ENCODE measurements around the gene SAFB.
"Not testable (repeated sequence)": the region's sequence is repeated elsewhere in the genome, so short reads cannot be mapped to it uniquely, and the experiment has no call there.

Gene SAFB

DNA sequence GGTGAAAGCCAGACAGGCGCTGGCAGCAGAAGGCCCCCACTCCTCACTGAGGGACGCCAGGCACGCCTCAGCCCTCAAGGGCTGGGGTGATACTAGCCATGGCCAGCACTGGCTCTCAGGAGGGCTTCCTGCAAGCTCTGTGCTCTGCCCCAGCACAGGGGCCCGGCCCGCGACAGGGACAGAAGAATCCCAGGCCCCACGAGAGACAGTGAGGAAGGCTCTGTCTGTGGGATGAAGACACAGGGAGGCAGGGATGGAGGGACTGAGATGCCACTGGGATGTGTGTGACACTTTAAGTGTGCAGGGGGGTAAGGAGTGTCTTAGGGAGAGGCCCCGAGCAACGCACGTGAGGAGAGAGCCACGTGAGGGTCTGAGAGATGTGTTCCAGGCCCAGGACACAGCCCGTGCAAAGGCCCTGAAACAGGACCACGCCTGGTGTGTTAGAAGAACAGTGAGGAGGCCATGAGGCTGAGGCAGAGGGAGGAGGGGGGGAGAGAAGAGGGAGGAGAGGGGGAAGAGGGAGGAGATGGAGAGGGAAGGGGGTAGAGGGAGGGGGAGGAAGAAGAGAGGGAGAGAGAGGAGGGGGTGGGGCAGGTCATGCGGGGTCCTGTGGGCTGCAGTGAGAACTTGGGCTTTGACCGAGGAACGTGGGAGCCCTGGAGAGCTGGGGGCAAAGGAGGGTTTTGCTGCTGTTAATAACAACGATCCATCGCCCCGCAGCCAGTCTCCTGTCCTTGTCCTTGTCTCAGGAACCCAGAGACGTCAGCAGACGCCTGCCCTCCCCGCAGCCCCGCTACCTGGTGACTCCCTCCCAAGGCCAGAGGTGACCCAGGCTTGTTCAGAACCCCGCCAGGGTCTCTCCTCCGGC is 74.4 kb downstream of the SAFB start:
- DNase-seq (ENCODE audit: low read depth), result no peak

DNA sequence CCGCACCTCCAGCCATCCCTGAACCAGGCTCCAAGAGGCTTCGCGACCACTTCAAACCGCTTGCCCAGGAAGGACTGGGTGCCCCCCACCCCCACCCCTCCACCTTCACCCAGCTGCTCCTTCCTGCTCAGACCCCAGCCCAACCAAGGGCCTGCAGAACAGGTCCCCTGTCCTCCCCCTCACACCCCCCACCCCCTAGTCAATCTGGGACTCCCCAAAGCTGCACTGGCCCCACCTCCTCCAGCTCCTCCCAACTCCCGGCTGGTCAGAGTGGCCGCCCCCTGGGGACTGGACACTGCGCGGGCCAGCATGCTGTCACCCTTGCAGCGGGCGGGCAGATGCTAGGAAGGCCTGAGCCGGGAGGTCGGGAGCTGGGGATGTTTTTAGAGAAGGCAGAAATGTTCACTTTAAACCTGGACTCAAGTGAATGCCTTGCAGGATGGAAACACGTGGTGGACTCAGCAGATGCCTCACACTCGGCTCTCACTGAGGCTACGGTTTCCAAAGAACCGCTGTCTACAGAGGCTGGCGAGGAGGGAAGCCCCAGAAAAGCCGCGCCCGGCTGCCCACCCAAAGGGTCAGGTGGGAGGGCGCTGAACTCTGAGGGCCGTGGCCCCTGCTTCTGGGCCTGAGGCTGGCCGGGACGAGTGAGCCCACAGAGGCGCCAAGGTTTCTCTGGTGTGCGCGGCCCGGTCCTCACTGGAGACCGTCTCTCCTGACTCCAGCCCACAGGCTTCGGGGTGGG is 75.2 kb downstream of the SAFB start:
- DNase-seq (ENCODE audit: low read depth), result no peak

DNA sequence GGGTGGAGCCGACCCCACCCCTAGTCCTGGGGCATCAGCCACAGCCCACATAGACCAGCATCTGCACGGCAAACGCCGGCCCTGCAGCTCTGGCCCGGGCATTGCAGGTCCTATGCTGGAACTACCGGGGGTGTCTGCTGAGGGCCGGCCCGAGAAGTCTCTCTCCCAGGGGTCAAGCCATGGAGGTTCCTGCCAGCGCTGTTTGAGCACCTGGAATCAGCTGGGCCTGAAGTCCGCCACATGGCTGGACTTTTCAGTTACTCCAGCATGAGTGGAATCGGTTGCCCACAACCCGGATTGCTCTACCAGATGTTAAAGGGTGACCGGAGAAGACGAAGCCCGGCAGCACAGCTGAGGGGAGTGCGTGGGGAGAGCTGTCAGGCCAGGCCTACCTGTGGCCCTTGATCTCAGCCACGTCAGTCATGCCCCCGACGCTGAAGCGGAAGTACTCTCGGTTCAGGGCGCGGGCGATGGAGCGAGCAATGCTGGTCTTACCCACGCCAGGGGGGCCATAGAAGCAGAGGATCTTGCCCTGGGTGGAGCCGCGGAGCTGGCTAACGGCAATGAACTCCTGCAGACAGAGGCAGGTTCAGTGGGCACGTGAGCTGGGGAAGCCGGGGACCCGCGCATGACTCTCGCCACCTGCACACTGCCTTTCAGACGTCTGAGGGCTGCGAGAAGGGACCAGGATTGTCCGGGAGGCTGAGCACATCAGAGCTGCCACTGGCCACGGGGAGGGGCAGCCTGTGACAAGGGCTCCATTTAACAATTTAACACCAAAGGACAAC is 75.9 kb downstream of the SAFB start:
- DNase-seq (ENCODE audit: low read depth), result no peak

DNA sequence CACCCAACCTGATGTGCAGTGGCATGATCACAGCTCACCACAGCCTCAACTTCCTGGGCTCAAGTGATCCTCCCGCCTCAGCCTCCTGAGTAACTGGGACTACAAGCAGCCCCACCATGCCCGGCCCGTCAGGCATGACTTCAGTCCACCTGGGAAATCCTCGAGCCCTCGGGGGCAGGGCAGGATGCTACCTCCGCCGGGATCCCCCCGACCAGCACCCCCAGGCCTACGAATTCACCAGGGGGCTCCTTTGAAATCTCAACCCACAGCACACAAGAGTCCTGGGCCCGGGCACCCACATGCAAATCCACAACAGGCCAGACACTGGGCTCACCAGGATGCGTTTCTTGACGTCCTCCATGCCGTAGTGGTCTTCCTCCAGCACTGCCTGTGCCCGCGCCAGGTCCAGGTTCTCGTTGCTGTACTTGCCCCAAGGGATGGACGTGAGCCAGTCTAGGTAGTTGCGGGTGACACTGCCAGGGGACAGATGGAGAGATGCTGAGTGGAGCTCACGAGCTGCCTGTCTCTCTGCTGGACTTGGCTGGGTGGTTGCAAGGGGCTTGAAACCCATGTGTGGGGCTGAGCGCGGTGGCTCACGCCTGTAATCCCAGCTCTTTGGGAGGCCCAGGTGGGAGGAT is 77.7 kb downstream of the SAFB start:
- DNase-seq (ENCODE audit: low read depth), result no peak

DNA sequence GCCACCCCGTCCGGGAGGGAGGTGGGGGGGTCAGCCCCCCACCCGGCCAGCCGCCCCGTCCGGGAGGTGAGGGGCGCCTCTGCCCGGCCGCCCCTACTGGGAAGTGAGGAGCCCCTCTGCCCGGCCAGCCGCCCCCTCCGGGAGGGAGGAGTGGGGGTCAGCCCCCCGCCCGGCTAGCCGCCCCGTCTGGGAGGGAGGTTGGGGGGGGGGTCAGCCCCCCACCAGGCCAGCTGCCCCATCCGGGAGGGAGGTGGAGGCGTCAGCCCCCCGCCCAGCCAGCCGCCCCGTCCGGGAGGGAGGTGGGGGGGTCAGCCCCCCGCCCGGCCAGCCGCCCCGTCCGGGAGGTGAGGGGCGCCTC is 79.1 kb downstream of the SAFB start:
- DNase-seq (ENCODE audit: low read depth), result not testable (repeated sequence)

DNA sequence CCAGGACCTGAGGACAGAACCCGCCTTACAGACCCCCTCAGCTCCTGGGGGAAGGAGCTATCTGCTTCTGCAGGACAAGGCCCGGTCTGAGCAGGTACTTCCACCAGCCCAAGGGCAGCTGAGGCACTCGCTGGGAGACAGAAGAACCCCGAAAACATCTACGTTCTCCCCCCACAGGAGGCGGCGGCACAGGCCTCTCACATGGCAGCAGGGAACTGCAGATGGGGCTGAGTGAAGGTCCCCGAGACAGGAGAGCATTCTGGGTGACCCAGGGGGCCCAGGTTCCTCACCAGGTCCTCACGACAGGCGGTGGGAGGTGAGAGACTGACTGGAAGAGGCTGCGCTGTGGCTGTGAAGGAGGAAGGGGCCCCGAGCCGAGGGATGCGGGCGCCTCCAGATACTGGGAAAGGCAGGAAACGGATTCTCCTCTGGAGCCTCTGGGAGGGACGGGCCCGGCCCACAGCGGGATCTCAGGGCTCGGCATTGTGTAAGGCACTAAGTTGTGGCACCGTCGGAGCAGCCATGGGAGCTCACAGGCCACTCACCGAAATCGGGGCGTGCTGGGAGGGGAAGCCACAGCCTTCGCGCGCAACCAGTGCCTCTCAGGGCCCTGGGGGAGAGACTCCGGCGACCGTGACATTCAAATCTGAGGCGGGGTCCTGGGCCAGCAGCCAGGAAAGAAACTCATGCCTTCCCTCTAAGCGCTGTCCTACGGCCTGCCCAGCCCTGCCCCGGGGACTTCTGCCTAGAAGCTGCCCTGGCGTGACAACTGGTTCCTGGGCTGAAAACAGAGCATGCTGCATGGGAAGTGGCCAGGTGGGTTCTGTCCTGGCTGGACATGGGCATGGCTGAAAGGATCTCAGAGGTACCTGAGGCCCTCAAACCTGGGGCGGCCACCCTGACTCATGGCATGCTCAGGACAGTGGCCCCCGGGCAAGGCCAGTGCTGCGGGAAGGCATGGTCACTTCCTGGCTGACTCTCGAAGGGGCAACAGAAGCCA is 81.2 kb downstream of the SAFB start:
- no peak for DNase-seq (ENCODE audit: low read depth)

DNA sequence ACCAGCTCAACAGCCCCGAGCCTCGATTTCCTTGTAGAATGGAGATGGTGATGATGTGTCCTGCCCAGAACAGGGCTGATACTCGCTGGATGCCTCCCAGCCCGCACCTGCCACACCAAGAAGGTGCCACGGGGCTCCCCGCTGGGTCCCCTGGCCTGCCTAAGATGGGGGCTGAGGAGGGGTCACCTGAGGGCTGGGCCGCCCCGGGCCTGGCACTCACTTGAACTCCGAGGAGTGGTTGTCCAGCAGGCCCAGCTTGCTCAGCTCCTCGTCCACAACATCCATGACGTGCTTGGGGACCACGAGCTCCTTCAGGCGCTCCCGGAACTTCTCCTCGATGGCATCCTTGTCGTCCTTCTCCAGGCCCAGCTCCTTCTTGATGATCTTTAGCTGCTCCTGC is 82.7 kb downstream of the SAFB start:
- no peak for DNase-seq (ENCODE audit: low read depth)

DNA sequence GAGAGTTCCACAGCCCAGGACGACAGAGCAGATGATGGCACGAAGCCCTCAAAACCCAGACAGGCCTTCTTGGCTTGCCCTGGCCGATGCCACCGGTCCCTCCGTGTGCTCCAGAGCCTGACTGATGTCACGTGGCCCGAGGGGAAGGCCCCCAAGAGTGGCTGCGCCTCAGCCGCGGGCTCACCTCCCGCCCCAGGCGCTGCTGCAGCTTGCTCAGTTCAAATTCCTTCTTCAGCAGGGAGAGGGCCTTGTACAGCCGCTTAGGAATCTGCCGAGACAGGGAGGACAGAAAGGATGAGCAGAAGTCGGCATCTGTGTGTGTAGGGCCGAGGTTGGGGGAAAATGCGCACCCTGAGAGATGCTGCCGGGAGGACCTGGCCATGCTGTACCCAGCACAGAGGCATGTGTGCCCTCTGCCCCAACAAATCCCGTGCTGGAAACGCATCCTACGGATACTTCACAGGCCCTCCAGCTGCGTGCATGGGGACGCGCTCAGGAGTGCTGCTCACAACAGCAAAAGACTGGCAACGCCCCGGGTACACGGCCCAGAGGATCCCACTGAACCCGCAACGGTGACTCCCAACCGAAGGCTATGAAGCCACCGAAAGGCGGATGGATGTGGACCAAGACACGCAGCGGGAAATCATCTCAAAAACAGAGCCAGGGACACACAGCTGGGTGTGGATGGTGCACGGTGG is 84.1 kb downstream of the SAFB start:
- DNase-seq (ENCODE audit: low read depth), result no peak

DNA sequence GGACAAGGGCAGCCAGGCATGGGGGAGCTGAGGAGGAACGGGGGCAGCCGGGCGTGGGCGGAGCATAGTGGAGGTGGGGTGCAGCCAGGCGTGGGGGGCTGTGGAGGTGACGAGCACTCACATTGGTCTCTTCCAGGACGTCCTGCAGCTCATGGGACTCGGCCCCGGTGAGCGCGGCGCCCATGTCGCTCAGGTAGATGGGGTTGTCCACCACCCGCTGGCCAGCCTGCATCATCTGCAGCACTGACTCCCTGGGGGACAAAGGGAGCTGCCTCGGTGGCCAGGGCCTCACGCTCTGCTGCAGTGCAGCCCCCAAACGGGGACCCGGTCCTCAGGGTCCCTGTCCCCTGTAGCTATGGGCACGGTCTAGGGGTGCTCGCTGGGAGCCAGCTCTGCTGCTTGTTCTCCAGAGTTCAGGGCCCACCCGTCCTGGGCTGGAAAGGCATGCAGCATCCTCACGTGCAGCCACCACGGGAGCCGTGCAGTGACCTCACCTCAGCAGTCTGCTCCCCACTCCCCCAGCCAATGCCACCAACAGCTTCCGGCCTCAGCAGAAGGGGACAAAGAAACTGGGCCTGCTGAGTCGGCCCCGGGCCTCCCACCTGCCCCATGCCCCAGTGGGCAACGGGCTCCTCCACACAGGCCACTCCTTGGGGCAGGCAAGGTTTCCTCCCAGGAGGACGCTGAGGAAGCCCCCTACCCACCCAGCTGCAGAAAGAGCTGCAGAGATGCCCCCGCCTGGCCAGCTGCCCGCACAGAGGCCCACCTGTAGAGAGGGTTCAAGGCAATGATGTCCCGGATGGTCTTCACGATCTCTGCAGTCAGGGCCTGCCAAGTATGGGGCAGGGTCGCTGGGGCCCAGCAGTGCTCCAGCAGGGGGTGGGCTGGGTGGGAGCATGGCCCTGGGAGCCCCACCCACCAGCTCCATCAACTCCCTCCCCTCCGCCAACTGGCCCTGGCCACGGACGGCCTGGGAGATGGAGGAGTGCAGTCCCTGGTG is 85.0 kb downstream of the SAFB start:
- no peak for DNase-seq (ENCODE audit: low read depth)

DNA sequence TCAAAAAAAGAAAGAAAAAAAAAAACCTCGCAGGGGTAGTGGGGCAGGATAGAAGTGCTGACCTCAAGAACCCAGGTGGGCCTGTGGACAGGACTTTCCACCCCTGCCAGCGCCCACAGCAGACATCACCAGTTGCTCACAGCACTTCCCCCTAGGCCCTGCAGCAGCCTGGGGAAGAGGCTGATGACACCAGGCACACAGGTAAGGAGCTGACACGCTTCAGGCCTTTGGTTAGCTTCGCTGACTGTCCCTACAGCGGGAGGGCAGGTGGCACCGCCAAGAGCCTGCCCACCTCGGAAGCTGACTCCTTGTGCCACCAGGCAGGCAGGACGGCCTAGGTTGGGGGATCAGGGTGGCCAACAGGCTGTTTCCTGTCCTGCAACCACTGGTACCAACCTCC is 88.1 kb downstream of the SAFB start:
- no peak for DNase-seq (ENCODE audit: low read depth)

DNA sequence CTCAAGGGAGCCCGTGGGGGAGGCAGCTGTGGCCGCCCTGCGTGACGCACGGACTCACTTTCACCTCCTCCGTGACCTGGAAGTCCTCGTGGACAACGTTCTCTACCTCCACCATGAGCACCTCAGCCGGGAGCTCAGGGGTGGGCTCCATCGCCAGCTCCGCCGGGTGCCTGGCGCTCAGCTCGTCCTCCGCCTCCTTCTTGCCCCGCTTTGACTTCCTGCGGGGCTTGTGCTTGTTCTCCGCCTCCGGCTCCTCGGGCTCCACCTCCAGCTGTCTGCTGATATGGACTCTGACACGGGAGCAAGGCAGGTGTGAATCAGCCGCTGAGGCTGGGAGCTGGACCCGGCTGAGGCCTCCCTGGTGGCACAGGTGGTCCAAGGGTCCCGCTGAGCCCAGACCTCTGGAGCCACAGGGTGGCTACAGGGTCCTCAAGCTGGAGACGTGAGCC is 88.9 kb downstream of the SAFB start:
- DNase-seq (ENCODE audit: low read depth), result no peak

DNA sequence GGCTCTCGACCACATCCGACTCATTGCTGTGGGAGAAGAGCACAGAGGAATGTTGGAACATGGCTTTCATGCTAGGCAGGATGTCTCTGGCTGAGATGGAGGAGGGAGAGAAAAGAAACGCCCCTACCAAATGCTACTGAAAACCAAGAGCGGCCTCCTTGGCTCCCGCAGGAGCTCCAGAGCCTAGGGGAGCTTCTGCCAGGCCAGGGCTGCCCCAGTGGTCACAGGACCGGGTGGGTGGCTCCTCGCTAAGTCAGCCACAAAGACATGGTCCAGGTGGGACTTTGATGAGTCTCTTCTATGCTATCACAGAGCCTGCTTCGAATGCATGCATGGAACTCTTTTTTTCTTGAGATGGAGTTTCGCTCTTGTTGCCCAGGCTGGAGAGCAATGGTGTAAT is 90.3 kb downstream of the SAFB start:
- DNase-seq (ENCODE audit: low read depth), result no peak

DNA sequence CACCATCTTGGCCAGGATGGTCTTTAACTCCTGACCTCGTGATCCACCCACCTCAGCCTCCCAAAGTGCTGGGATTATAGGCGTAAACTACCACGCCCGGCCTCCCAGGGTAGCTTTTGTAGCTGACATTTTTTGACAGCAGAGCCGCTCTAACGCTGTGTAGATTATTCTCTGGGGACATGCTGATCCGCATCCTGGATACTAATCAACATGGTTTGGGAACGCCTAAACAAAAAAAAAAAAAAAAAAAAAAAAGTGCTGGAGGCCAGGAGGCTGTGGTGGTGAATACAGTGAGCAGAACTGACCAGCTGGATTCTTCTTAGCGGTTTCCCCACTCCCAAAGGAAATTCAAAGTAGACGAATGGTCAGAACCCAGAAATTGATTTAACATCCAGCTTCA is 91.9 kb downstream of the SAFB start:
- DNase-seq (ENCODE audit: low read depth), result no peak

DNA sequence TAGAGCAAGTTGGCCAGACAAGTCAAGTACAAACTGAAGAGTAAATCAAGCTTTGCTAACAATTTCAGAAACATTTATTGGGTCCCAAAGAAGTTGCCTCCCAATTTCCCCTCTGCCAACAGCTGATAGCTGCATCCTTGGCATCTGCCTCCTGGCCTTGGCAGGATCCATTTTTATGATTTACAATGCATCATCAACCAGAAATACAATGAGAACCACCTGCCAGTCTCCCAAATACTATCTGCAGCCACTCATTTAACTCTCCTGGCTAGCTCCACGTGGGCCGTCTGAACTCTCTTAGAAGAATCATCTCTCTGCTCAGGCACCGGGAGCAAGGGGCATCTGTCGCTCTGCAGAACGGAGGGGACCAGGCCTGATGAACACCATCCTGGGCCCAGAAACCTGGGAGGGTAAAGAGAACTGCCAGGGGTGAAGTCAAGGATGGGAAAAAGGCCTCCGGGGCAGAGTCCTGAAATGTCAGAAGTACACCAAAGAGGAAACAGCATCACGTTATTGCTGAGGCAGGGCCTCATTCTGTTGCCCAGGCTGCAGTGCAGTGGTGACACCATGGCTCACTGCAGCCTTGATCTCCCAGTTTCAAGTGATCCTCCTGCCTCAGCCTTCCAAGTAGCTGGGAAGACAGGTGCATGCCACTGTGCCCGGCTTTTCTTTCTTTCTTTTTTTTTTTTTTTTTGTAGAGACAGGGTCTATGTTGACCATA is 94.5 kb downstream of the SAFB start:
- no peak for DNase-seq (ENCODE audit: low read depth)
